ENCODE results near the gene UBQLN3. TPM values are rescaled to one million over a fixed set of nuclear protein-coding genes. Genes with fewer than 3 reads are reported as not detected.

The UBQLN3 gene
- total and polyA plus RNA-seq, 2 of the 4 experiments (the other 2 are of a cell fraction), result not detected

- POLR2A ChIA-PET (ENCODE audit: unreplicated experiment), result no interaction called here
Measured at GRCh38 chr11:5488385-5488784, 21.4 kb downstream of the UBQLN3 start, which contains the start of gene OR52D1. Gene OR52D1 (plus strand): TSS chr11:5488685. CDS start chr11:5488707, 22 bp downstream.

More at GRCh38 chr11:5488385-5488784, 21.4 kb downstream of the UBQLN3 start, which contains the start of gene OR52D1:
- Histone ChIP-seq H4K5ac (ENCODE audit: low read depth, low read length) (no peak within 1 kb of the TSS), H3K79me1 (ENCODE audit: low read depth in 1 of 2, low read length in 2 of 2) (no peaks in the 10 kb centered on the region), H3K18ac (ENCODE audit: low read depth, low read length) (no peak within 1 kb of the TSS), H3K4me3 (ENCODE audit: insufficient read depth, low read depth, low read length) (no peak within 1 kb of the TSS), H3K9me1 (ENCODE audit: insufficient read depth, low read length) (no peaks in the 10 kb centered on the region), H2BK20ac (ENCODE audit: low read depth, low read length) (no peak within 1 kb of the TSS), H2AK9ac (replicated peaks; ENCODE audit: low read depth, low read length, poor library complexity) (no peak within 1 kb of the TSS), H2BK5ac (ENCODE audit: low read depth, low read length, poor library complexity, severe bottlenecking) (no peak within 1 kb of the TSS), H4K20me1 (ENCODE audit: insufficient read depth, low read length) (no peaks in the 10 kb centered on the region), H3K23ac (ENCODE audit: low read depth, low read length) (no peak within 1 kb of the TSS), H3K9ac (ENCODE audit: low read depth, low read length) (no peak within 1 kb of the TSS), H2AFZ (replicated peaks; ENCODE audit: low read length, poor library complexity) (no peak within 1 kb of the TSS), H4K91ac (ENCODE audit: insufficient read depth, low read depth, low read length) (no peak within 1 kb of the TSS), H3K36me3 (ENCODE audit: control insufficient read depth, insufficient read depth, low read length) (no peaks in the 10 kb centered on the region), H3K4ac (ENCODE audit: low read depth, low read length) (no peak within 1 kb of the TSS), H2AK5ac (ENCODE audit: low read depth, low read length) (no peak within 1 kb of the TSS), H3K56ac (ENCODE audit: extremely low read depth, insufficient read depth, low read length) (no peak within 1 kb of the TSS), H4K8ac (ENCODE audit: low read depth in 2 of 2, low read length in 2 of 2) (no peak within 1 kb of the TSS), H2BK120ac (ENCODE audit: low read depth, low read length) (no peak within 1 kb of the TSS), H3K4me2 (ENCODE audit: low read depth, low read length) (no peak within 1 kb of the TSS), H3K27me3 (ENCODE audit: control insufficient read depth, insufficient read depth, low read length) (no peaks in the 10 kb centered on the region), H3K27ac (ENCODE audit: insufficient read depth, low read length) (no peak within 1 kb of the TSS), H2BK15ac (ENCODE audit: low read depth, low read length) (no peak within 1 kb of the TSS), H3K9me3 (ENCODE audit: control insufficient read depth, insufficient read depth, low read length) (no peaks in the 10 kb centered on the region), H3K4me1 (ENCODE audit: control insufficient read depth, insufficient read depth, low read length) (no peaks in the 10 kb centered on the region), H3K14ac (replicated peaks; ENCODE audit: low read depth, low read length) (no peak within 1 kb of the TSS)
- dilution Hi-C loops (cut with HindIII; ENCODE audit: low sequenced_read_pairs, unreplicated experiment) (no loop called here), intact Hi-C loops (cut with micrococcal nuclease) (no loop called here), in situ Hi-C loops (cut with MboI; ENCODE audit: low sequenced_read_pairs) (no loop called here)
- ATAC-seq (ENCODE audit: low read depth) (no peak), DNase-seq (no peak)
- CTCF ChIA-PET, result interaction anchor here (0.6 kb wide), 1 partner anchor 30 kb away, joined by 3 read pairs; no protein-coding TSS in a partner anchor
- TF ChIP-seq RCOR1 (IDR thresholded peaks at IDR 0.05; ENCODE audit: insufficient replicate concordance, low read length) (no peak), CHD1 (IDR thresholded peaks at IDR 0.05; ENCODE audit: low read depth, low read length) (no peak), RAD21 (IDR thresholded peaks at IDR 0.05; ENCODE audit: low read length) (no peak), CTCF (conservative IDR thresholded peaks at IDR 0.05; ENCODE audit: low read depth, low read length) (no peak), SMC3 (IDR thresholded peaks at IDR 0.05; ENCODE audit: low read depth, low read length) (no peak)
- BruUV-seq (replicated peaks), result no TSS peak
